ENCODE data around the gene THOP1. TPM values are rescaled to one million over a fixed set of nuclear protein-coding genes. Genes with fewer than 3 reads are reported as not detected.

THOP1 gene
- total RNA-seq, 2 donors from 2014 or later, result 31.3 to 55.2 TPM

DNA sequence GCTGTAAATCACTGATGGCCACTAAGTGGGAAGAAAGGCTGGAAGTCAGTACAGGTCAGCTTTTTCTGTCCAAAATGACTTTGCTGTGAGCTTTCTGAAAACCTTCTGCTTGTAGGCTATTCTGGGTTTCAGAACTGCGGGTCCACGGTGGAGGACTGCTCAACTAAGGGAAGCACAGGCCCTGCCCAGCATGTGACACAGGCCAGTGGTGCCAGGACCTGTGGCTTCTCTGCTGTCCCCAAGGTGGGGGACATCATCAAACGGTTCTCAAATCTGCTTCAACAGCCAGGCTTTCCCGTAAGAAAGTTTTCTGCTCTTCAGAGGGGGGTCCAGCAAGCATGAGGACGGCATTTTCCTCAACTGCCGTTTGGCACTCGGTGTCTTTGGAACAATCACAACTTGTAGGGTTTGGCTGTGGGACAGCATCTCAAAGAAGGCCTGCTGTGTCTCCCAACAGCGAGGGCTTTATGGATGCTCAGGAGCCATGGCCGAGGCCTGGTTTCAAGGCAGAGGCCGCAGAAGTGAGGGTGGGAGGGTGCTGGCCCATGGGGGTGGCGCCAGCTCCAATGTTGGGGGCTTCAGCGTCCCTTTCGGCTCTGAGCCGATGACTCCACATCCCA lies 6.1 kb upstream of the THOP1 start:
- Histone ChIP-seq H3K27me3 (replicated peaks; ENCODE audit: insufficient read depth) (no peaks in the 10 kb centered on the region), H3K4me3 (no peak overlapping the region), H3K9me3 (no peaks in the 10 kb centered on the region), H3K27ac (no peak overlapping the region), H3K36me3 (no peaks in the 10 kb centered on the region), H3K4me1 (ENCODE audit: control insufficient read depth in 1 of 2, low read depth in 2 of 2) (peaks cover 7 to 31% of the 10 kb centered on the region in 2 donors)
- DNase-seq (ENCODE audit: low spot score) (no peak), ATAC-seq (ENCODE audit: insufficient number of reproducible peaks, low FRiP score, low read depth) (no peak)
- TF ChIP-seq, protein P1, sequence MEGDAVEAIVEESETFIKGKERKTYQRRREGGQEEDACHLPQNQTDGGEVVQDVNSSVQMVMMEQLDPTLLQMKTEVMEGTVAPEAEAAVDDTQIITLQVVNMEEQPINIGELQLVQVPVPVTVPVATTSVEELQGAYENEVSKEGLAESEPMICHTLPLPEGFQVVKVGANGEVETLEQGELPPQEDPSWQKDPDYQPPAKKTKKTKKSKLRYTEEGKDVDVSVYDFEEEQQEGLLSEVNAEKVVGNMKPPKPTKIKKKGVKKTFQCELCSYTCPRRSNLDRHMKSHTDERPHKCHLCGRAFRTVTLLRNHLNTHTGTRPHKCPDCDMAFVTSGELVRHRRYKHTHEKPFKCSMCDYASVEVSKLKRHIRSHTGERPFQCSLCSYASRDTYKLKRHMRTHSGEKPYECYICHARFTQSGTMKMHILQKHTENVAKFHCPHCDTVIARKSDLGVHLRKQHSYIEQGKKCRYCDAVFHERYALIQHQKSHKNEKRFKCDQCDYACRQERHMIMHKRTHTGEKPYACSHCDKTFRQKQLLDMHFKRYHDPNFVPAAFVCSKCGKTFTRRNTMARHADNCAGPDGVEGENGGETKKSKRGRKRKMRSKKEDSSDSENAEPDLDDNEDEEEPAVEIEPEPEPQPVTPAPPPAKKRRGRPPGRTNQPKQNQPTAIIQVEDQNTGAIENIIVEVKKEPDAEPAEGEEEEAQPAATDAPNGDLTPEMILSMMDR (IDR thresholded peaks at IDR 0.05), result no peak

DNA sequence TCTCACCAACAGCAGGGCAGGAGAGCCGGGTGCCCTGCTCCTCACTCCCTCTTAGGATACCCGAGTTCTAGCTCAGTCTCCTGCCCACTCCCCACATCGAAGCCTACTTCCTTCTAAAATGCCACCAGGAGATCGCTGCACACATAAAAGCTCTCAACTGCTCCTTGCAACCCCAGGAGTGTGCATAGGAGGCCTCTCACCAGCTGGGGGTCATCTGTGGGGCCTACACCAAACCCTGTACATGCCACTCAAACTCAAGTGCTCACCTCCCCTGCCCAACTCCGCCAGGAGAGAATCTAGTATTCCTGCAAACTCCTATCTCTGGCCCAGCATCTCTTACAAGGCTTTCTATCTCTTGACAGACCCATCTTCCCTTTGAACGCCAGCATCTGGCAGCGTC lies 5.0 kb upstream of the THOP1 start:
- TF ChIP-seq, protein P1 (IDR thresholded peaks at IDR 0.05), result no peak
- Histone ChIP-seq H3K4me3 (no peak overlapping the region), H3K27me3 (replicated peaks; ENCODE audit: insufficient read depth) (no peaks in the 10 kb centered on the region), H3K9me3 (no peaks in the 10 kb centered on the region), H3K4me1 (ENCODE audit: control insufficient read depth in 1 of 2, low read depth in 2 of 2) (peaks cover 11 to 38% of the 10 kb centered on the region in 2 donors), H3K36me3 (no peaks in the 10 kb centered on the region), H3K27ac (no peak overlapping the region)
- ATAC-seq (ENCODE audit: insufficient number of reproducible peaks, low FRiP score, low read depth), result no peak
- DNase-seq (ENCODE audit: low spot score), result no peak

DNA sequence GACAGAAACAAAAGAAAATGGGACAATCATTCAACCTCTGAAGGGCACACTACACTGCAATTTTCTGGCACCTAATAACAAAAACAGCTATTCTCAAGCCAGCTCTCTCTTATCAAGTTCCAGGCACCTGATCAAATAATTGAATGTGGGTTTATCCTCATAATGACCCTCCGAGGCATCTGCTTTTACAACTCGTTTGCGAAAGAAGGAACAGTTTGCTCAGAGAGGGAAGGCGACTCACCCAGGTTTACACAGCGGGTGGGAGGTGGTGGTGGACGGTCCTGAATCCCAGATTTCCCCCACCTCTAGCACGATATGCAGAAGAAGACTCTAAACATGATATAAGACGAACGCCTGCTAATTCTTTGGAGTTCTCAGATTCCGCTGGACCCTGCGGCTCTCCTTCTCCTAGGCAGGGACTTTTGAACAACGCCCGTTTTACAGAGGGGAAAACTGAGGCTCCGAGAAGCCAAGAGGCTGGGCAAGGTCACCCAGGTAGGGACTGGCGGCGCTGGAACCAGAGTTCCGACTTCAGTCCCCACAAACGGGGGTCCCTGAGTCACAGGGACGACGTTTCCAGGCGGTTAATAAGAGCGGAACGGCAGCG lies 2.9 kb upstream of the THOP1 start:
- no peaks in the 10 kb centered on the region for H3K36me3 ChIP-seq
- H3K9me3 ChIP-seq, result no peaks in the 10 kb centered on the region
- DNase-seq (ENCODE audit: low spot score), result no peak
- no peaks in the 10 kb centered on the region for H3K27me3 ChIP-seq (replicated peaks; ENCODE audit: insufficient read depth)
- peak overlapping the region; percentile 80 to 81 for H3K27ac ChIP-seq
- H3K4me3 ChIP-seq, result peak overlapping the region; percentile 88
- peaks cover 11 to 47% of the 10 kb centered on the region in 2 donors for H3K4me1 ChIP-seq (ENCODE audit: control insufficient read depth in 1 of 2, low read depth in 2 of 2)
- no peak for ATAC-seq (ENCODE audit: insufficient number of reproducible peaks, low FRiP score, low read depth)
- TF ChIP-seq, protein P1 (IDR thresholded peaks at IDR 0.05), result peak; percentile 0

DNA sequence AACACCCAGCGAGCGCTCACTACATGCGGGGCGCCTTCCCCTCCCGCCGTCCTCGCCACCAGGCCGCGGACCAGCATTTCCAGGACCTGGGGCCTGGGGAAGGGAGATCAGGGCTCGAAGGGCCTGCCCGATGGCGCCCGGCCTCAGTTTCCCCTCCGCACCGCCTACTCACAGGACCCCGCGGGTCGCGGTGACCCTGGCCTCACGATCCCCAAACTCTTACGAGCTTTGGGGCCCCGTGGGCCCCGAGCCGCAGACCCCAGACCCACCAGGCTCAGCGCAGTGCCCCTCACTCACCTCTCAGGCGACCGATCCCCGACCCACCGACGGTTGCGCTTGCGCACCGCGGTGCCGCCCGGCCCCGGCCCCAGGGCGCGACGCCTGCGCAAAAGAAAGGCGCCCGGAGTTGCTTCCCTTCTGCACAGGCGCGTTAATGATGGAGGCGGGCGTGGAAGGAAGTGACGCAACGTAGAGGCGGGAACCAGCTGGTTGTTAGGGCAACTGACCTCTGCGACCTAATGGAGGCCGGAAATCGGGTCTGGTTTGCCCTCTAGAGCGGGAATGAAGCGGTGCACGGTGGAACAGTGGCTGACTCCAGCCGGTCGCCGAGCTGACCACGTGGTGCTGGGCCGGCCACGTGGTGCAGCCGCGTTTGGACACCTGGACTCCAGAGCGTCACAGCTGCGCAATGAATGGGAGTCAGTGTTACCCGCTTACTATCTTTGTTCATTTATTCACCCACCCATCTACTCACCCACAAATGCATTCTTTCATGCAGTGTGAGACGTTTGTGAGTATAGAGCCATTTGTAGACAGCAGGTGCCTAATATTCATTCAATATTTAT lies 2.1 kb upstream of the THOP1 start, which contains the start of gene SGTA:
SGTA (minus strand) TSS at position 338 of the 845 bp plus-strand sequence. CDS start 14,205 bp downstream, outside the sequence.
- peak within 1 kb of the TSS; percentile 88 for H3K4me3 ChIP-seq
- peaks cover 11 to 47% of the 10 kb centered on the region in 2 donors for H3K4me1 ChIP-seq (ENCODE audit: control insufficient read depth in 1 of 2, low read depth in 2 of 2)
- H3K27me3 ChIP-seq (replicated peaks; ENCODE audit: insufficient read depth), result no peaks in the 10 kb centered on the region
- no peaks in the 10 kb centered on the region for H3K36me3 ChIP-seq
- ATAC-seq (ENCODE audit: insufficient number of reproducible peaks, low FRiP score, low read depth), result peak; percentile 98
- DNase-seq (ENCODE audit: low spot score), result peak; percentile 97
- peak within 1 kb of the TSS; percentile 80 to 81 for H3K27ac ChIP-seq
- no peaks in the 10 kb centered on the region for H3K9me3 ChIP-seq
- TF ChIP-seq, protein P1 (IDR thresholded peaks at IDR 0.05), result peak; percentile 42

DNA sequence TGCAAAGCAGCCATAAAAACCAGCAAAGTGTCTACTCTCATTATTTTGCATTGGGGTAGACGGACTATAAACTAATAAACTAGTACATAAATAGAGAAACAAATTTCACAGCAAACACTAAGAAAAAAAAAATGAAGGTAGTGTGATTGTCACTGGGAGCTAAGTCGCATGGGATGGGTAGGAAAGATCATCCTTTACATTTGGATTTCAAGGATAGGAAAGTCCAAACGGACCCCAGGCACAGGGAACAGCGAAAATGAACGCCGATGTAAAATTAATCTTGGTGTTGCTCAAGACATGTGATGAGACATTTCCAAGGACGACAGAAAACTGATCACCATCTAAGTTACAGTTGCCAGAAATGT lies 1.5 kb upstream of the THOP1 start:
- DNase-seq (ENCODE audit: low spot score) (no peak), ATAC-seq (ENCODE audit: insufficient number of reproducible peaks, low FRiP score, low read depth) (no peak)
- TF ChIP-seq, protein P1 (IDR thresholded peaks at IDR 0.05), result no peak
- Histone ChIP-seq H3K27me3 (replicated peaks; ENCODE audit: insufficient read depth) (no peaks in the 10 kb centered on the region), H3K4me1 (ENCODE audit: control insufficient read depth in 1 of 2, low read depth in 2 of 2) (peaks cover 11 to 47% of the 10 kb centered on the region in 2 donors), H3K27ac (peak overlapping the region in 1 of 2 donors; percentile 81), H3K36me3 (no peaks in the 10 kb centered on the region), H3K4me3 (peak overlapping the region; percentile 88), H3K9me3 (no peaks in the 10 kb centered on the region)
